HepG2 (cell line): Measurements from ENCODE around the gene NTN5. TPM values are rescaled to one million over a fixed set of nuclear protein-coding genes. Genes with fewer than 3 reads are reported as not detected.
A peak's percentile ranks its signal among the peaks of the same experiment; 100 is the strongest.

Experiments
- GTF3A ChIP-seq: sonication (generic); formaldehyde crosslinking; conservative IDR thresholded peaks from 2 replicates; pipeline ENCODE4 v1.4.0; 2020; ENCODE audit warnings: mild to moderate bottlenecking, missing genetic modification reagents
- NFIC ChIP-seq: IDR thresholded peaks from 2 replicates; pipeline ENCODE4 v1.6.1; 2012; ENCODE audit warnings: mild to moderate bottlenecking, low read length, inconsistent platforms
- PTBP1 ChIP-seq: fragments of 200-400 bp; formaldehyde crosslinking; IDR thresholded peaks from 2 replicates; pipeline ENCODE4 v1.6.1; 2018; ENCODE audit warnings: low read length, low read depth; ENCODE audit not compliant: poor library complexity, severe bottlenecking
- SALL2 ChIP-seq: sonication (generic); formaldehyde crosslinking; IDR thresholded peaks from 2 replicates; pipeline ENCODE4 v1.8.1; 2023; ENCODE audit warnings: mild to moderate bottlenecking, missing genetic modification reagents, inconsistent platforms
- SMC3 ChIP-seq: IDR thresholded peaks from 2 replicates; pipeline ENCODE4 v1.6.1; 2011; ENCODE audit warnings: low read length, improper control_type of control experiment
- SNAI1 ChIP-seq: sonication (generic); formaldehyde crosslinking; IDR thresholded peaks from 2 replicates; pipeline ENCODE4 v1.5.0; 2020; ENCODE audit warnings: mild to moderate bottlenecking, missing genetic modification reagents, borderline replicate concordance
- TGIF2 ChIP-seq: IDR thresholded peaks from 2 replicates; pipeline ENCODE4 v1.6.1; 2016; ENCODE audit warnings: control low read depth, missing compliant biosample characterization
- ZFP1 ChIP-seq: IDR thresholded peaks from 2 replicates; pipeline ENCODE4 v1.6.1; 2016
- ZNF224 ChIP-seq: sonication (generic); formaldehyde crosslinking; IDR thresholded peaks from 2 replicates; pipeline ENCODE4 v1.5.0; 2020; ENCODE audit warnings: mild to moderate bottlenecking, missing genetic modification reagents
- ZNF30 ChIP-seq: sonication (generic); formaldehyde crosslinking; IDR thresholded peaks from 2 replicates; pipeline ENCODE4 v1.5.0; 2020; ENCODE audit warnings: mild to moderate bottlenecking, missing genetic modification reagents
- ZNF317 ChIP-seq: sonication (generic); formaldehyde crosslinking; IDR thresholded peaks from 2 replicates; pipeline ENCODE4 v1.5.0; 2020; ENCODE audit warnings: mild to moderate bottlenecking, missing genetic modification reagents
- ZNF430 ChIP-seq: sonication (generic); formaldehyde crosslinking; IDR thresholded peaks from 2 replicates; pipeline ENCODE4 v1.9.0; 2021; ENCODE audit warnings: mild to moderate bottlenecking, missing genetic modification reagents
- ZNF510 ChIP-seq: sonication (generic); formaldehyde crosslinking; IDR thresholded peaks from 2 replicates; pipeline ENCODE4 v1.4.0; 2020; ENCODE audit warnings: low read depth, mild to moderate bottlenecking, missing genetic modification reagents
- ZNF569 ChIP-seq: sonication (generic); formaldehyde crosslinking; IDR thresholded peaks from 2 replicates; pipeline ENCODE4 v1.5.0; 2020; ENCODE audit warnings: mild to moderate bottlenecking, missing genetic modification reagents, moderate library complexity, borderline replicate concordance
- ZNF850 ChIP-seq: sonication (generic); formaldehyde crosslinking; conservative IDR thresholded peaks from 2 replicates; pipeline ENCODE4 v1.9.0; 2021; ENCODE audit warnings: mild to moderate bottlenecking, missing genetic modification reagents
- polyA plus RNA-seq, 8 experiments: library from polyadenylated mRNA; depleted of rRNA in 3 of 8; stranded (reverse) in 7 of 8; unstranded in 1 of 8; fragments of >200 nt; fragmentation: Illumina TruSeq in 4 of 8; extraction: Trizol in 4 of 8; gene quantifications; 2 replicates each; pipeline versions ENCODE4 v1.2.1 to v1.2.3, GENCODE V29; 2011 to 2016; ENCODE audit warnings: low read depth in 4 of 8, missing spikeins in 1 of 8, mixed read lengths in 1 of 8; ENCODE audit not compliant: insufficient read depth in 1 of 8
- total RNA-seq, 5 experiments: library from RNA; depleted of rRNA; stranded (reverse); fragments of >200 nt; fragmentation: Illumina TruSeq; extraction: Trizol; gene quantifications; 2 replicates each; pipeline ENCODE4 v1.2.3, GENCODE V29; 2016; ENCODE audit warnings: low read depth in 1 of 5
- TF ChIP-seq, protein P1 (sequence below): sonication (generic); formaldehyde crosslinking; IDR thresholded peaks from 2 replicates; pipeline ENCODE4 v1.5.0; 2020; ENCODE audit warnings: mild to moderate bottlenecking, missing genetic modification reagents, borderline replicate concordance
- TF ChIP-seq, protein P2 (sequence below): sonication (generic); formaldehyde crosslinking; IDR thresholded peaks from 2 replicates; pipeline ENCODE4 v1.4.0; 2020; ENCODE audit warnings: missing genetic modification reagents
- TF ChIP-seq, protein P3 (sequence below): sonication (generic); formaldehyde crosslinking; IDR thresholded peaks from 2 replicates; pipeline ENCODE4 v1.4.0; 2020; ENCODE audit warnings: missing genetic modification reagents, borderline replicate concordance
- TF ChIP-seq, protein P4 (sequence below): IDR thresholded peaks from 2 replicates; pipeline ENCODE4 v1.6.1; 2016; ENCODE audit warnings: missing compliant biosample characterization, missing genetic modification reagents, borderline replicate concordance
- TF ChIP-seq, protein P5 (sequence below): sonication (generic); formaldehyde crosslinking; IDR thresholded peaks from 2 replicates; pipeline ENCODE4 v1.5.1; 2020; ENCODE audit warnings: missing genetic modification reagents, mild to moderate bottlenecking, borderline replicate concordance

Gene NTN5
- total and polyA plus RNA-seq, 2 of the 13 experiments (the other 11 are each of a cell fraction or from before 2014, with no cell fraction given): 0.05 TPM; not detected in 1

DNA sequence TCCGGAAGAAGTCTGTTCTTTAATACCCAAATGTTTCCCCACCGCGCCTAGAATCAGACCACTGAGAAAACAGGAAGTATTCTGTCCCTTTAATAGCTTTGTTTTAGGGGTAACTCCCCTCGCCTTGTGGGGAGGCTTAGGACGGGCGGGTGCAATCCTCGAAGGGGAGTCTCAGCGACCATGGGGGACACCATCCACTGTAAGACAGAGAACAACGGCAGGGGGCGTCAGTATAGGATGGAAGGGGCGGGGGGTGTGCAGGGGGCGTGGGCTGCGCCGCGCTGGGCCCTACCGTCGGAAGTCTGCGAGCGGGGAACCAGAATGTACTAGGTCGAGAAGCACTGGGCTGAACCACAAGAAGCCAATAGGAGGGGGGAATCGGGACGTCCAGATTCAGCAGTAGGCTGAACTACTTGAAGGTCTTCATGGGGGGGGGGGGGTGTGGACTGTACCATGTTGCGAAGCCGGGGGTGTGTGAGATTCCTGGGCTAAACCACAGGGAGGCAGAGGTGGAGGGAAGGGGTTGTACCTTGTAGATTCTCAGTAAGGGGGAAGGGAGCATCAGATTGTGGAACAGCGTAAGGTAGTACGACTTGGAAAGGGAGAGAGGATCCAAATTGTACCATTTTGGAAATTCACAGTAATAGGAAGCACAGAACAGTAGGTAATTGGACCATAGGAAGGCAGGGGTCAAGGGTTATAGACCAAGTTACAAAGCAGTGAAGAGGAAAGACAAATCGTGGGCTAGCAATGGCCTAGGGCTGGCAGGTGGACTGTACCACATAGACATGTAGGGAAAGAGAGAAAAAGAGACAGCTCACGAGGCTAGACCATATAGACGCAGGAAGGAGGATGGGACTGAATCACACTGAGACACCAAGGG, 34.6 kb downstream of the NTN5 start (continued):
- TF ChIP-seq ZNF510 (0 out of 2 replicates have a peak, but pooled peaks have one; percentile 1), TGIF2 (CRISPR knock-in tag) (peak; percentile 33; the same call in 1 of the 2 replicates), ZNF569 (0 out of 2 replicates have a peak, but pooled peaks have one; percentile 0), PTBP1 (no peak), ZNF850 (CRISPR knock-in tag) (0 out of 2 replicates have a peak, but pooled peaks have one; percentile 9), GTF3A (CRISPR knock-in tag) (no peak), ZNF224 (no peak), ZNF30 (CRISPR knock-in tag) (no peak), SALL2 (no peak), ZNF317 (CRISPR knock-in tag) (0 out of 2 replicates have a peak, but pooled peaks have one; percentile 0), SNAI1 (CRISPR knock-in tag) (no peak), SMC3 (no peak), ZNF430 (CRISPR knock-in tag) (0 out of 2 replicates have a peak, but pooled peaks have one; percentile 1), ZFP1 (no peak), NFIC (no peak)
- TF ChIP-seq, protein P1, sequence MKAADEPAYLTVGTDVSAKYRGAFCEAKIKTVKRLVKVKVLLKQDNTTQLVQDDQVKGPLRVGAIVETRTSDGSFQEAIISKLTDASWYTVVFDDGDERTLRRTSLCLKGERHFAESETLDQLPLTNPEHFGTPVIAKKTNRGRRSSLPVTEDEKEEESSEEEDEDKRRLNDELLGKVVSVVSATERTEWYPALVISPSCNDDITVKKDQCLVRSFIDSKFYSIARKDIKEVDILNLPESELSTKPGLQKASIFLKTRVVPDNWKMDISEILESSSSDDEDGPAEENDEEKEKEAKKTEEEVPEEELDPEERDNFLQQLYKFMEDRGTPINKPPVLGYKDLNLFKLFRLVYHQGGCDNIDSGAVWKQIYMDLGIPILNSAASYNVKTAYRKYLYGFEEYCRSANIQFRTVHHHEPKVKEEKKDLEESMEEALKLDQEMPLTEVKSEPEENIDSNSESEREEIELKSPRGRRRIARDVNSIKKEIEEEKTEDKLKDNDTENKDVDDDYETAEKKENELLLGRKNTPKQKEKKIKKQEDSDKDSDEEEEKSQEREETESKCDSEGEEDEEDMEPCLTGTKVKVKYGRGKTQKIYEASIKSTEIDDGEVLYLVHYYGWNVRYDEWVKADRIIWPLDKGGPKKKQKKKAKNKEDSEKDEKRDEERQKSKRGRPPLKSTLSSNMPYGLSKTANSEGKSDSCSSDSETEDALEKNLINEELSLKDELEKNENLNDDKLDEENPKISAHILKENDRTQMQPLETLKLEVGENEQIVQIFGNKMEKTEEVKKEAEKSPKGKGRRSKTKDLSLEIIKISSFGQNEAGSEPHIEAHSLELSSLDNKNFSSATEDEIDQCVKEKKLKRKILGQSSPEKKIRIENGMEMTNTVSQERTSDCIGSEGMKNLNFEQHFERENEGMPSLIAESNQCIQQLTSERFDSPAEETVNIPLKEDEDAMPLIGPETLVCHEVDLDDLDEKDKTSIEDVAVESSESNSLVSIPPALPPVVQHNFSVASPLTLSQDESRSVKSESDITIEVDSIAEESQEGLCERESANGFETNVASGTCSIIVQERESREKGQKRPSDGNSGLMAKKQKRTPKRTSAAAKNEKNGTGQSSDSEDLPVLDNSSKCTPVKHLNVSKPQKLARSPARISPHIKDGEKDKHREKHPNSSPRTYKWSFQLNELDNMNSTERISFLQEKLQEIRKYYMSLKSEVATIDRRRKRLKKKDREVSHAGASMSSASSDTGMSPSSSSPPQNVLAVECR: peak; percentile 15
- TF ChIP-seq, protein P2, sequence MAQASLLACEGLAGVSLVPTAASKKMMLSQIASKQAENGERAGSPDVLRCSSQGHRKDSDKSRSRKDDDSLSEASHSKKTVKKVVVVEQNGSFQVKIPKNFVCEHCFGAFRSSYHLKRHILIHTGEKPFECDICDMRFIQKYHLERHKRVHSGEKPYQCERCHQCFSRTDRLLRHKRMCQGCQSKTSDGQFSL: peak; percentile 97
- TF ChIP-seq, protein P3, sequence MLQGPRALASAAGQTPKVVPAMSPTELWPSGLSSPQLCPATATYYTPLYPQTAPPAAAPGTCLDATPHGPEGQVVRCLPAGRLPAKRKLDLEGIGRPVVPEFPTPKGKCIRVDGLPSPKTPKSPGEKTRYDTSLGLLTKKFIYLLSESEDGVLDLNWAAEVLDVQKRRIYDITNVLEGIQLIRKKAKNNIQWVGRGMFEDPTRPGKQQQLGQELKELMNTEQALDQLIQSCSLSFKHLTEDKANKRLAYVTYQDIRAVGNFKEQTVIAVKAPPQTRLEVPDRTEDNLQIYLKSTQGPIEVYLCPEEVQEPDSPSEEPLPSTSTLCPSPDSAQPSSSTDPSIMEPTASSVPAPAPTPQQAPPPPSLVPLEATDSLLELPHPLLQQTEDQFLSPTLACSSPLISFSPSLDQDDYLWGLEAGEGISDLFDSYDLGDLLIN (CRISPR knock-in tag): peak; percentile 45; the same call in 1 of the 2 replicates
- TF ChIP-seq, protein P4, sequence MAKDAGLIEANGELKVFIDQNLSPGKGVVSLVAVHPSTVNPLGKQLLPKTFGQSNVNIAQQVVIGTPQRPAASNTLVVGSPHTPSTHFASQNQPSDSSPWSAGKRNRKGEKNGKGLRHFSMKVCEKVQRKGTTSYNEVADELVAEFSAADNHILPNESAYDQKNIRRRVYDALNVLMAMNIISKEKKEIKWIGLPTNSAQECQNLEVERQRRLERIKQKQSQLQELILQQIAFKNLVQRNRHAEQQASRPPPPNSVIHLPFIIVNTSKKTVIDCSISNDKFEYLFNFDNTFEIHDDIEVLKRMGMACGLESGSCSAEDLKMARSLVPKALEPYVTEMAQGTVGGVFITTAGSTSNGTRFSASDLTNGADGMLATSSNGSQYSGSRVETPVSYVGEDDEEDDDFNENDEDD (CRISPR knock-in tag): peak; percentile 14; the same call in 1 of the 2 replicates
- TF ChIP-seq, protein P5, sequence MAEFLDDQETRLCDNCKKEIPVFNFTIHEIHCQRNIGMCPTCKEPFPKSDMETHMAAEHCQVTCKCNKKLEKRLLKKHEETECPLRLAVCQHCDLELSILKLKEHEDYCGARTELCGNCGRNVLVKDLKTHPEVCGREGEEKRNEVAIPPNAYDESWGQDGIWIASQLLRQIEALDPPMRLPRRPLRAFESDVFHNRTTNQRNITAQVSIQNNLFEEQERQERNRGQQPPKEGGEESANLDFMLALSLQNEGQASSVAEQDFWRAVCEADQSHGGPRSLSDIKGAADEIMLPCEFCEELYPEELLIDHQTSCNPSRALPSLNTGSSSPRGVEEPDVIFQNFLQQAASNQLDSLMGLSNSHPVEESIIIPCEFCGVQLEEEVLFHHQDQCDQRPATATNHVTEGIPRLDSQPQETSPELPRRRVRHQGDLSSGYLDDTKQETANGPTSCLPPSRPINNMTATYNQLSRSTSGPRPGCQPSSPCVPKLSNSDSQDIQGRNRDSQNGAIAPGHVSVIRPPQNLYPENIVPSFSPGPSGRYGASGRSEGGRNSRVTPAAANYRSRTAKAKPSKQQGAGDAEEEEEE (CRISPR knock-in tag): no peak
